Panc1 (cell line): ENCODE measurements around the gene ALOX5AP. TPM values are rescaled to one million over a fixed set of nuclear protein-coding genes. Genes with fewer than 3 reads are reported as not detected.
A peak's percentile ranks its signal among the peaks of the same experiment; 100 is the strongest.

Experiments used
- ATAC-seq: fragments of 200-7000 bp; cut with Tn5 transposase; 2 replicates; pipeline ENCODE4 v1.9.1; 2020; ENCODE audit warnings: mild to moderate bottlenecking, moderate library complexity
- BruUV-seq: library from RNA; stranded (reverse); fragments of 400-500 nt; replicated peaks from 2 replicates; lab custom pipeline; 2021; lab: Mats Ljungman, UMichigan
- CTCF ChIA-PET: fragments of 300-600 bp; sonication (Branson Sonifier 250); formaldehyde crosslinking; loops from one replicate; lab custom pipeline; 2022; ENCODE audit warnings: antibody characterized with exemption; lab: Charles Lee
- POLR2A ChIA-PET: fragments of 300-600 bp; sonication (Branson Sonifier 250); formaldehyde crosslinking; loops from one replicate; lab custom pipeline; 2022; ENCODE audit warnings: antibody characterized with exemption; lab: Charles Lee
- DNase-seq: peaks from one replicate; pipeline ENCODE4 v3.0.0-alpha.2; 2010; ENCODE audit warnings: low read depth, low spot score
- H3K27ac ChIP-seq: 2 replicates; pipeline ENCODE4 v1.5.1; 2011; ENCODE audit warnings: mild to moderate bottlenecking, low read length, inconsistent platforms
- H3K27me3 ChIP-seq: fragments of 200-500 bp; sonication (Bioruptor generic); 2 replicates; pipeline ENCODE4 v1.6.0; 2014; ENCODE audit warnings: low read length, inconsistent platforms; ENCODE audit not compliant: control insufficient read depth, insufficient read depth
- H3K36me3 ChIP-seq: fragments of 200-500 bp; sonication (Bioruptor generic); 2 replicates; pipeline ENCODE4 v1.5.1; 2014; ENCODE audit warnings: inconsistent platforms, mild to moderate bottlenecking, low read length, moderate library complexity; ENCODE audit not compliant: control insufficient read depth, insufficient read depth
- H3K4me1 ChIP-seq: 2 replicates; pipeline ENCODE4 v1.5.1; 2011; ENCODE audit warnings: inconsistent platforms, mild to moderate bottlenecking, low read length, moderate library complexity; ENCODE audit not compliant: control insufficient read depth, insufficient read depth
- H3K4me3 ChIP-seq, 2 experiments: 2 replicates each; pipeline ENCODE4 v1.5.1; 2011 to 2012; ENCODE audit warnings: low read depth in 2 of 2, low read length in 2 of 2, mild to moderate bottlenecking in 2 of 2, inconsistent platforms in 1 of 2, moderate library complexity in 1 of 2
- H3K9me3 ChIP-seq: fragments of 200-500 bp; sonication (Bioruptor generic); 2 replicates; pipeline ENCODE4 v1.5.1; 2014; ENCODE audit warnings: low read depth, mild to moderate bottlenecking, inconsistent platforms, low read length, moderate library complexity; ENCODE audit not compliant: control insufficient read depth, insufficient read depth
- POLR2AphosphoS5 ChIP-seq: IDR thresholded peaks from 2 replicates; pipeline ENCODE4 v1.6.1; 2012; ENCODE audit warnings: mild to moderate bottlenecking, low read depth, low read length, moderate library complexity
- REST ChIP-seq, 2 experiments: IDR thresholded peaks; 2 replicates each; pipeline ENCODE4 v1.6.1; 2011 to 2012; ENCODE audit warnings: low read depth in 2 of 2, control low read depth in 1 of 2, low read length in 1 of 2, mild to moderate bottlenecking in 1 of 2, moderate library complexity in 1 of 2; ENCODE audit not compliant: insufficient read depth in 1 of 2
- SIN3A ChIP-seq: IDR thresholded peaks from 2 replicates; pipeline ENCODE4 v1.6.1; 2012; ENCODE audit warnings: low read depth, mild to moderate bottlenecking, low read length, moderate library complexity, borderline replicate concordance; ENCODE audit not compliant: insufficient read depth
- in situ Hi-C: cut with HindIII; loops from 2 replicates; pipeline ENCODE4 v1.10.0; 2016; ENCODE audit warnings: low sequenced_read_pairs, low pct_unique_long_range_greater_than_20kb
- intact Hi-C: fragments of 100-400 bp; cut with micrococcal nuclease; formaldehyde crosslinking; loops from one replicate; pipeline ENCODE4 v1.10.0; 2022; ENCODE audit not compliant: unreplicated experiment
- total RNA-seq: library from RNA; stranded (reverse); gene quantifications from one replicate; pipeline ENCODE4 v1.2.1, GENCODE V29; 2021; ENCODE audit not compliant: unreplicated experiment
- TF ChIP-seq, protein P1 (sequence below): fragments of 450-650 bp; IDR thresholded peaks from 2 replicates; pipeline ENCODE4 v1.5.1; 2017; ENCODE audit warnings: mild to moderate bottlenecking

Gene ALOX5AP
- total RNA-seq, 1 experiment from 2014 or later: 2.1 TPM

GRCh38 chr13:30705680-30706079 lies 29.7 kb upstream of the ALOX5AP start:
- no peaks in the 10 kb centered on the region for H3K4me1 ChIP-seq
- DNase-seq: no peak
- no peaks in the 10 kb centered on the region for H3K36me3 ChIP-seq
- no peak overlapping the region for H3K27ac ChIP-seq
- ChIA-PET POLR2A (no interaction called here), CTCF (no interaction called here)
- no peaks in the 10 kb centered on the region for H3K27me3 ChIP-seq
- no TSS peak for BruUV-seq
- H3K9me3 ChIP-seq: no peaks in the 10 kb centered on the region
- no peak for TF ChIP-seq SIN3A
- TF ChIP-seq, protein P1, sequence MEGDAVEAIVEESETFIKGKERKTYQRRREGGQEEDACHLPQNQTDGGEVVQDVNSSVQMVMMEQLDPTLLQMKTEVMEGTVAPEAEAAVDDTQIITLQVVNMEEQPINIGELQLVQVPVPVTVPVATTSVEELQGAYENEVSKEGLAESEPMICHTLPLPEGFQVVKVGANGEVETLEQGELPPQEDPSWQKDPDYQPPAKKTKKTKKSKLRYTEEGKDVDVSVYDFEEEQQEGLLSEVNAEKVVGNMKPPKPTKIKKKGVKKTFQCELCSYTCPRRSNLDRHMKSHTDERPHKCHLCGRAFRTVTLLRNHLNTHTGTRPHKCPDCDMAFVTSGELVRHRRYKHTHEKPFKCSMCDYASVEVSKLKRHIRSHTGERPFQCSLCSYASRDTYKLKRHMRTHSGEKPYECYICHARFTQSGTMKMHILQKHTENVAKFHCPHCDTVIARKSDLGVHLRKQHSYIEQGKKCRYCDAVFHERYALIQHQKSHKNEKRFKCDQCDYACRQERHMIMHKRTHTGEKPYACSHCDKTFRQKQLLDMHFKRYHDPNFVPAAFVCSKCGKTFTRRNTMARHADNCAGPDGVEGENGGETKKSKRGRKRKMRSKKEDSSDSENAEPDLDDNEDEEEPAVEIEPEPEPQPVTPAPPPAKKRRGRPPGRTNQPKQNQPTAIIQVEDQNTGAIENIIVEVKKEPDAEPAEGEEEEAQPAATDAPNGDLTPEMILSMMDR: no peak
- no peak for ATAC-seq
- in situ Hi-C loops: no loop called here
- H3K4me3 ChIP-seq: no peak overlapping the region
- intact Hi-C loops: no loop called here

DNA sequence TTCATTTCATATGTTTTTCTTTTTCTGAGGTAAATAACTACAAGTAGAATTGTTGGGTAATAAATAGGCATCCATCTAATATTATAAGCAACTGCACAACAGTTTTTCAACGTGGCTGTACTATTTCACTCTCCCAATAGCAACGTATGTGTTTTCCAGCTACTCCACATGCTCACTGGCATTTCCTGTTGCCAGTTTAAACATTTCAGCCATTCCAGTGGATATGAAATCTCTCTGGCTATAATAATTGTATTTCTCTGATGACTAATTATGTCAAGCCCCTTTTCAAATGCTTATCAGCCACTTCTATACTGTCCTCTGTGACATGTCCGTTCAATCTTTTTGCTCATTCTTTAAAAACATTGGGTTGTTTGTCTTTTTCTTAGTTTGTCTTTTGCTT lies 26.8 kb upstream of the ALOX5AP start:
- Histone ChIP-seq H3K27ac (peak overlapping the region; percentile 34; the same call in 1 of the 2 replicates), H3K27me3 (no peaks in the 10 kb centered on the region), H3K4me3 (no peak overlapping the region), H3K36me3 (no peaks in the 10 kb centered on the region), H3K9me3 (no peaks in the 10 kb centered on the region), H3K4me1 (peaks cover 3% of the 10 kb centered on the region; the same call in 1 of the 2 replicates)
- intact Hi-C loops (no loop called here), in situ Hi-C loops (no loop called here)
- POLR2A ChIA-PET: no interaction called here
- ATAC-seq (no peak), DNase-seq (no peak)
- no TSS peak for BruUV-seq
- CTCF ChIA-PET: no interaction called here
- TF ChIP-seq REST (IDR thresholded peaks at IDR 0.05; ENCODE audit: insufficient read depth in 1 of 2, low read depth in 2 of 2, low read length in 1 of 2) (no peak), POLR2AphosphoS5 (no peak), SIN3A (no peak)

GRCh38 chr13:30710442-30710841 lies 24.9 kb upstream of the ALOX5AP start:
- no peaks in the 10 kb centered on the region for H3K36me3 ChIP-seq
- BruUV-seq: no TSS peak
- no peak overlapping the region for H3K27ac ChIP-seq
- H3K9me3 ChIP-seq: no peaks in the 10 kb centered on the region
- no peak for DNase-seq
- ATAC-seq: no peak
- in situ Hi-C loops (no loop called here), intact Hi-C loops (no loop called here)
- ChIA-PET POLR2A (no interaction called here), CTCF (no interaction called here)
- H3K27me3 ChIP-seq: no peaks in the 10 kb centered on the region
- peaks cover 3% of the 10 kb centered on the region; the same call in 1 of the 2 replicates for H3K4me1 ChIP-seq
- H3K4me3 ChIP-seq: no peak overlapping the region
- no peak for TF ChIP-seq POLR2AphosphoS5
- no peak for TF ChIP-seq SIN3A
